NB4 (cell line): ENCODE results near the gene RARA.

Experiments used
- DNase-seq: peaks from one replicate; pipeline ENCODE4 v3.0.0; 2010; ENCODE audit warnings: low read depth
- H3K4me3 ChIP-seq: one replicate; pipeline ENCODE4 v1.5.1; 2011; ENCODE audit warnings: mild to moderate bottlenecking, low read depth, low read length, moderate library complexity
- CTCF ChIP-seq: IDR thresholded peaks from one replicate; pipeline ENCODE4 v1.5.1; 2012; ENCODE audit warnings: low read depth, low read length
- MAX ChIP-seq: IDR thresholded peaks from 2 replicates; pipeline ENCODE4 v1.6.1; 2011; ENCODE audit warnings: low read depth, low read length
- MYC ChIP-seq: IDR thresholded peaks from 2 replicates; pipeline ENCODE4 v1.6.1; 2011; ENCODE audit warnings: low read depth, low read length
- POLR2A ChIP-seq: IDR thresholded peaks from 2 replicates; pipeline ENCODE4 v1.6.1; 2011; ENCODE audit warnings: mild to moderate bottlenecking; ENCODE audit not compliant: insufficient read length; ENCODE audit errors: extremely low read depth

Gene RARA

GRCh38 chr17:40325156-40326013, 16.4 kb downstream of the RARA start:
- no peak overlapping the region for H3K4me3 ChIP-seq
- no peak for DNase-seq
- TF ChIP-seq MYC (no peak), MAX (no peak), CTCF (no peak), POLR2A (no peak)

- no peak for TF ChIP-seq MYC
- no peak for TF ChIP-seq MAX
- TF ChIP-seq POLR2A = no peak
- no peak for TF ChIP-seq CTCF
- no peak overlapping the region for H3K4me3 ChIP-seq
- no peak for DNase-seq
Measured at GRCh38 chr17:40326014-40326831, 17.2 kb downstream of the RARA start.

GRCh38 chr17:40326832-40327199, 17.8 kb downstream of the RARA start:
- TF ChIP-seq MAX (no peak), CTCF (no peak), POLR2A (no peak), MYC (no peak)
- no peak for DNase-seq
- no peak overlapping the region for H3K4me3 ChIP-seq

GRCh38 chr17:40327244-40327729, 18.3 kb downstream of the RARA start:
- TF ChIP-seq POLR2A (no peak), MYC (no peak), MAX (no peak), CTCF (no peak)
- no peak overlapping the region for H3K4me3 ChIP-seq
- DNase-seq = no peak

GRCh38 chr17:40327735-40328385, 18.9 kb downstream of the RARA start:
- DNase-seq = no peak
- TF ChIP-seq CTCF = no peak
- no peak overlapping the region for H3K4me3 ChIP-seq
